Mesendoderm (in vitro differentiated cells): ENCODE results near the gene RAB9B.

Experiments
- DNase-seq: peaks from one replicate; pipeline ENCODE4 v3.0.0; 2013
- H2AK5ac ChIP-seq: 2 replicates; pipeline ENCODE4 v1.6.1; 2013; ENCODE audit warnings: low read length, inconsistent platforms
- H2BK120ac ChIP-seq: 2 replicates; pipeline ENCODE4 v1.6.1; 2013; ENCODE audit warnings: low read depth, mild to moderate bottlenecking, low read length, moderate library complexity, mixed read lengths
- H2BK15ac ChIP-seq: replicated peaks from 2 replicates; pipeline ENCODE4 v1.6.1; 2013; ENCODE audit warnings: low read depth, mild to moderate bottlenecking, moderate library complexity
- H2BK5ac ChIP-seq: 2 replicates; pipeline ENCODE4 v1.6.1; 2013; ENCODE audit warnings: low read length, inconsistent platforms
- H3K18ac ChIP-seq: 2 replicates; pipeline ENCODE4 v1.6.1; 2013; ENCODE audit warnings: mild to moderate bottlenecking, low read length, mixed read lengths
- H3K23ac ChIP-seq: one replicate; pipeline ENCODE4 v1.6.1; 2013; ENCODE audit warnings: low read length
- H3K27ac ChIP-seq: 2 replicates; pipeline ENCODE4 v1.5.1; 2013; ENCODE audit warnings: low read depth, mild to moderate bottlenecking, inconsistent platforms, low read length, moderate library complexity
- H3K27me3 ChIP-seq: 2 replicates; pipeline ENCODE4 v1.6.1; 2013; ENCODE audit warnings: low read length, control low read depth, mild to moderate bottlenecking, inconsistent platforms; ENCODE audit not compliant: insufficient read depth, poor library complexity
- H3K36me3 ChIP-seq: 2 replicates; pipeline ENCODE4 v1.6.1; 2013; ENCODE audit warnings: low read length, inconsistent platforms; ENCODE audit not compliant: control insufficient read depth, insufficient read depth
- H3K4ac ChIP-seq: one replicate; pipeline ENCODE4 v1.6.1; 2013; ENCODE audit warnings: low read depth, mild to moderate bottlenecking, low read length, moderate library complexity
- H3K4me1 ChIP-seq: 2 replicates; pipeline ENCODE4 v1.6.1; 2013; ENCODE audit warnings: low read depth, low read length, inconsistent platforms; ENCODE audit not compliant: control insufficient read depth
- H3K4me2 ChIP-seq: 2 replicates; pipeline ENCODE4 v1.6.1; 2013; ENCODE audit warnings: low read length
- H3K4me3 ChIP-seq: 2 replicates; pipeline ENCODE4 v1.5.1; 2013; ENCODE audit warnings: mild to moderate bottlenecking, low read length
- H3K56ac ChIP-seq: one replicate; pipeline ENCODE4 v1.6.1; 2013; ENCODE audit warnings: low read length
- H3K79me1 ChIP-seq: 2 replicates; pipeline ENCODE4 v1.6.1; 2013; ENCODE audit warnings: low read length, inconsistent platforms
- H3K79me2 ChIP-seq: 2 replicates; pipeline ENCODE4 v1.6.1; 2013; ENCODE audit warnings: mild to moderate bottlenecking, low read length; ENCODE audit not compliant: control insufficient read depth, insufficient read depth
- H3K9ac ChIP-seq: 2 replicates; pipeline ENCODE4 v1.6.1; 2013; ENCODE audit warnings: low read length, inconsistent platforms
- H4K5ac ChIP-seq: one replicate; pipeline ENCODE4 v1.6.1; 2013; ENCODE audit warnings: low read length
- H4K8ac ChIP-seq: one replicate; pipeline ENCODE4 v1.6.1; 2013; ENCODE audit warnings: low read depth, mild to moderate bottlenecking, control low read depth, low read length, moderate library complexity
- WGBS: extraction: QIAGEN DNeasy Blood & Tissue Kit; methylation state at CpG from one replicate; pipeline ENCODE4 v1.1.7; 2013; ENCODE audit warnings: low lambda C conversion rate, missing lambda C conversion rate; ENCODE audit not compliant: insufficient coverage; ENCODE audit errors: extremely low coverage; 5-methylcytosine and 5-hydroxymethylcytosine counted together

The RAB9B gene

GRCh38 chrX:103806862-103807474, 25.1 kb downstream of the RAB9B start:
- H4K5ac ChIP-seq = no peak overlapping the region
- H3K56ac ChIP-seq = no peak overlapping the region
- no peak overlapping the region for H2BK120ac ChIP-seq
- H3K27ac ChIP-seq = no peak overlapping the region
- no peak overlapping the region for H2AK5ac ChIP-seq
- H3K18ac ChIP-seq = no peak overlapping the region
- H2BK15ac ChIP-seq = no peak overlapping the region
- H3K4ac ChIP-seq = no peak overlapping the region
- no peak overlapping the region for H3K9ac ChIP-seq
- H3K4me2 ChIP-seq = no peak overlapping the region
- no peak overlapping the region for H4K8ac ChIP-seq
- no peak overlapping the region for H2BK5ac ChIP-seq
- WGBS = no CpG with 5 or more reads among the region's 4 CpGs
- no peaks in the 10 kb centered on the region for H3K4me1 ChIP-seq
- no peak overlapping the region for H3K4me3 ChIP-seq
- DNase-seq = no peak
- H3K23ac ChIP-seq = no peak overlapping the region
- H3K79me2 ChIP-seq = no peaks in the 10 kb centered on the region
- H3K79me1 ChIP-seq = no peaks in the 10 kb centered on the region
- no peaks in the 10 kb centered on the region for H3K27me3 ChIP-seq
- H3K36me3 ChIP-seq = no peaks in the 10 kb centered on the region

GRCh38 chrX:103805860-103806259, 26.2 kb downstream of the RAB9B start:
- H3K27ac ChIP-seq = no peak overlapping the region
- no peak overlapping the region for H2BK5ac ChIP-seq
- H3K4me2 ChIP-seq = no peak overlapping the region
- H2BK120ac ChIP-seq = no peak overlapping the region
- DNase-seq = no peak
- H3K56ac ChIP-seq = no peak overlapping the region
- H4K5ac ChIP-seq = no peak overlapping the region
- no peaks in the 10 kb centered on the region for H3K27me3 ChIP-seq
- no peaks in the 10 kb centered on the region for H3K79me1 ChIP-seq
- H3K79me2 ChIP-seq = no peaks in the 10 kb centered on the region
- H2AK5ac ChIP-seq = no peak overlapping the region
- no peak overlapping the region for H4K8ac ChIP-seq
- H3K9ac ChIP-seq = no peak overlapping the region
- no peaks in the 10 kb centered on the region for H3K4me1 ChIP-seq
- H3K4me3 ChIP-seq = no peak overlapping the region
- no peak overlapping the region for H3K23ac ChIP-seq
- no peak overlapping the region for H2BK15ac ChIP-seq
- H3K36me3 ChIP-seq = no peaks in the 10 kb centered on the region
- no peak overlapping the region for H3K18ac ChIP-seq
- H3K4ac ChIP-seq = no peak overlapping the region

- no peak overlapping the region for H3K4me2 ChIP-seq
- DNase-seq = no peak
- H2BK120ac ChIP-seq = no peak overlapping the region
- WGBS = no CpG with 5 or more reads among the region's 2 CpGs
- no peaks in the 10 kb centered on the region for H3K79me1 ChIP-seq
- no peak overlapping the region for H2BK5ac ChIP-seq
- H3K27ac ChIP-seq = no peak overlapping the region
- H2AK5ac ChIP-seq = no peak overlapping the region
- no peaks in the 10 kb centered on the region for H3K27me3 ChIP-seq
- H4K8ac ChIP-seq = no peak overlapping the region
- H3K56ac ChIP-seq = no peak overlapping the region
- H2BK15ac ChIP-seq = no peak overlapping the region
- no peaks in the 10 kb centered on the region for H3K4me1 ChIP-seq
- no peak overlapping the region for H3K18ac ChIP-seq
- no peak overlapping the region for H3K4me3 ChIP-seq
- H3K79me2 ChIP-seq = no peaks in the 10 kb centered on the region
- no peak overlapping the region for H4K5ac ChIP-seq
- H3K36me3 ChIP-seq = no peaks in the 10 kb centered on the region
- H3K4ac ChIP-seq = no peak overlapping the region
- H3K23ac ChIP-seq = no peak overlapping the region
- H3K9ac ChIP-seq = no peak overlapping the region
Measured at GRCh38 chrX:103800318-103800717, 31.7 kb downstream of the RAB9B start.

- no peak overlapping the region for H2BK15ac ChIP-seq
- no peak overlapping the region for H3K4me3 ChIP-seq
- H4K8ac ChIP-seq = no peak overlapping the region
- no peak overlapping the region for H2BK5ac ChIP-seq
- H3K4me1 ChIP-seq = no peaks in the 10 kb centered on the region
- H3K79me1 ChIP-seq = no peaks in the 10 kb centered on the region
- H3K18ac ChIP-seq = no peak overlapping the region
- no peak overlapping the region for H4K5ac ChIP-seq
- no peaks in the 10 kb centered on the region for H3K36me3 ChIP-seq
- no peak overlapping the region for H3K4ac ChIP-seq
- H3K27ac ChIP-seq = no peak overlapping the region
- no peak overlapping the region for H3K9ac ChIP-seq
- H3K4me2 ChIP-seq = no peak overlapping the region
- H2BK120ac ChIP-seq = no peak overlapping the region
- no peaks in the 10 kb centered on the region for H3K27me3 ChIP-seq
- no peak overlapping the region for H3K56ac ChIP-seq
- no peaks in the 10 kb centered on the region for H3K79me2 ChIP-seq
- no CpG with 5 or more reads among the region's 2 CpGs for WGBS
- no peak overlapping the region for H2AK5ac ChIP-seq
- DNase-seq = no peak
- no peak overlapping the region for H3K23ac ChIP-seq
Measured at GRCh38 chrX:103797691-103798090, 34.4 kb downstream of the RAB9B start.

GRCh38 chrX:103794119-103794518, 37.9 kb downstream of the RAB9B start:
- Histone ChIP-seq H3K79me2 (no peaks in the 10 kb centered on the region), H2BK120ac (no peak overlapping the region), H3K23ac (no peak overlapping the region), H3K4ac (no peak overlapping the region), H4K8ac (no peak overlapping the region), H2BK5ac (no peak overlapping the region), H3K4me3 (no peak overlapping the region), H3K4me2 (no peak overlapping the region), H3K56ac (no peak overlapping the region), H3K36me3 (no peaks in the 10 kb centered on the region), H4K5ac (no peak overlapping the region), H3K27me3 (no peaks in the 10 kb centered on the region), H3K27ac (no peak overlapping the region), H3K4me1 (no peaks in the 10 kb centered on the region), H3K79me1 (no peaks in the 10 kb centered on the region), H2AK5ac (no peak overlapping the region), H2BK15ac (no peak overlapping the region), H3K9ac (no peak overlapping the region), H3K18ac (no peak overlapping the region)
- no CpG with 5 or more reads among the region's 4 CpGs for WGBS
- DNase-seq = no peak

GRCh38 chrX:103793545-103793940, 38.5 kb downstream of the RAB9B start:
- no peak overlapping the region for H4K8ac ChIP-seq

More at GRCh38 chrX:103793545-103793940, 38.5 kb downstream of the RAB9B start:
- H3K4me3 ChIP-seq = no peak overlapping the region
- no peak overlapping the region for H3K4me2 ChIP-seq
- H2BK15ac ChIP-seq = no peak overlapping the region
- H3K18ac ChIP-seq = no peak overlapping the region
- no peaks in the 10 kb centered on the region for H3K27me3 ChIP-seq
- H2BK120ac ChIP-seq = no peak overlapping the region
- H2BK5ac ChIP-seq = no peak overlapping the region
- no peak for DNase-seq
- no peaks in the 10 kb centered on the region for H3K79me2 ChIP-seq
- no peak overlapping the region for H4K5ac ChIP-seq
- H3K4me1 ChIP-seq = no peaks in the 10 kb centered on the region
- no peak overlapping the region for H3K27ac ChIP-seq
- no peak overlapping the region for H2AK5ac ChIP-seq
- H3K23ac ChIP-seq = no peak overlapping the region
- H3K36me3 ChIP-seq = no peaks in the 10 kb centered on the region
- H3K9ac ChIP-seq = no peak overlapping the region
- no peak overlapping the region for H3K4ac ChIP-seq
- H3K79me1 ChIP-seq = no peaks in the 10 kb centered on the region
- no CpG with 5 or more reads among the region's 2 CpGs for WGBS
- H3K56ac ChIP-seq = no peak overlapping the region
